GM18499 (cell line): Measurements from ENCODE around the gene DERL2.
"Not testable (repeated sequence)": the region's sequence is repeated elsewhere in the genome, so short reads cannot be mapped to it uniquely, and the experiment has no call there.

Experiments used
- ATAC-seq: cut with Tn5 transposase; IDR thresholded peaks from one replicate; pipeline ENCODE4 v1.9.1; 2021; ENCODE audit warnings: moderate number of reproducible peaks; ENCODE audit not compliant: insufficient read depth, unreplicated experiment

The DERL2 gene

GRCh38 chr17:5439446-5439764, 46.6 kb downstream of the DERL2 start:
- ATAC-seq, result no peak

GRCh38 chr17:5438716-5439445, 47.1 kb downstream of the DERL2 start, which contains the start of gene C1QBP:
Gene C1QBP (minus strand): TSS chr17:5439155. CDS start chr17:5439073, 82 bp downstream.
- ATAC-seq, result peak; percentile 55

- no peak for ATAC-seq
Measured at GRCh38 chr17:5437721-5438317, 48.2 kb downstream of the DERL2 start.

- ATAC-seq, result not testable (repeated sequence)
Measured at GRCh38 chr17:5435781-5436315, 50.1 kb downstream of the DERL2 start.

- ATAC-seq, result no peak
Measured at GRCh38 chr17:5434984-5435383, 51.0 kb downstream of the DERL2 start.

GRCh38 chr17:5431949-5432556, 53.9 kb downstream of the DERL2 start:
- ATAC-seq, result no peak

GRCh38 chr17:5431234-5431633, 54.7 kb downstream of the DERL2 start:
- ATAC-seq, result not testable (repeated sequence)

GRCh38 chr17:5430413-5430999, 55.5 kb downstream of the DERL2 start:
- no peak for ATAC-seq

GRCh38 chr17:5429191-5429887, 56.6 kb downstream of the DERL2 start:
- no peak for ATAC-seq

- no peak for ATAC-seq
Measured at GRCh38 chr17:5425826-5426225, 60.2 kb downstream of the DERL2 start.

- no peak for ATAC-seq
Measured at GRCh38 chr17:5424909-5425308, 61.1 kb downstream of the DERL2 start.

GRCh38 chr17:5422505-5422904, 63.5 kb downstream of the DERL2 start:
- ATAC-seq, result no peak
